ENCODE results near the gene DRD4.

DNA sequence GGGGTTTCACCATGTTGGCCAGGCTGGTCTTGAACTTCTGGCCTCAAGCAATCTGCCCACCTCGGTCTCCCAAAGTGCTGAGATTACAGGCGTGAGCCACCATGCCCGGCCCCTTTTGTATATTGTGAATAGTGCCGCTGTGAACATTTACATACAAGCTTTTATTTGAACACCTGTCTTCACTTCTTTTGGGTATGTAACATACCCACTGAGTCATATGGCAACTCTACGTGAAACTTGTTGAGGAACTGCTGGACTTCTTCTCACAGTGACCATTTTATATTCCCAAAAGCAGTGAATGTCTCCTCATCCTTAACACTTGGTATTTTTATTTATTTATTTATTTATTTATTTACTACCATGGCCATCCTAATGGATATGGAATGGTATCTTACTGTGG, 6.2 kb upstream of the DRD4 start:
- no peak for TF ChIP-seq POLR2A (IDR thresholded peaks at IDR 0.05)
- TF ChIP-seq, protein P1, sequence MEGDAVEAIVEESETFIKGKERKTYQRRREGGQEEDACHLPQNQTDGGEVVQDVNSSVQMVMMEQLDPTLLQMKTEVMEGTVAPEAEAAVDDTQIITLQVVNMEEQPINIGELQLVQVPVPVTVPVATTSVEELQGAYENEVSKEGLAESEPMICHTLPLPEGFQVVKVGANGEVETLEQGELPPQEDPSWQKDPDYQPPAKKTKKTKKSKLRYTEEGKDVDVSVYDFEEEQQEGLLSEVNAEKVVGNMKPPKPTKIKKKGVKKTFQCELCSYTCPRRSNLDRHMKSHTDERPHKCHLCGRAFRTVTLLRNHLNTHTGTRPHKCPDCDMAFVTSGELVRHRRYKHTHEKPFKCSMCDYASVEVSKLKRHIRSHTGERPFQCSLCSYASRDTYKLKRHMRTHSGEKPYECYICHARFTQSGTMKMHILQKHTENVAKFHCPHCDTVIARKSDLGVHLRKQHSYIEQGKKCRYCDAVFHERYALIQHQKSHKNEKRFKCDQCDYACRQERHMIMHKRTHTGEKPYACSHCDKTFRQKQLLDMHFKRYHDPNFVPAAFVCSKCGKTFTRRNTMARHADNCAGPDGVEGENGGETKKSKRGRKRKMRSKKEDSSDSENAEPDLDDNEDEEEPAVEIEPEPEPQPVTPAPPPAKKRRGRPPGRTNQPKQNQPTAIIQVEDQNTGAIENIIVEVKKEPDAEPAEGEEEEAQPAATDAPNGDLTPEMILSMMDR (IDR thresholded peaks at IDR 0.05), result no peak
- TF ChIP-seq POLR2AphosphoS5 (IDR thresholded peaks at IDR 0.05), result no peak

Data from prostate gland (tissue), 2 donors.